ENCODE results near the gene C17orf107.
"Not testable (repeated sequence)": the region's sequence is repeated elsewhere in the genome, so short reads cannot be mapped to it uniquely, and the experiment has no call there.

The C17orf107 gene

GRCh38 chr17:4901108-4901647 is 1.8 kb downstream of the C17orf107 start:
- DNase-seq (ENCODE audit: low read depth), result no peak

DNA sequence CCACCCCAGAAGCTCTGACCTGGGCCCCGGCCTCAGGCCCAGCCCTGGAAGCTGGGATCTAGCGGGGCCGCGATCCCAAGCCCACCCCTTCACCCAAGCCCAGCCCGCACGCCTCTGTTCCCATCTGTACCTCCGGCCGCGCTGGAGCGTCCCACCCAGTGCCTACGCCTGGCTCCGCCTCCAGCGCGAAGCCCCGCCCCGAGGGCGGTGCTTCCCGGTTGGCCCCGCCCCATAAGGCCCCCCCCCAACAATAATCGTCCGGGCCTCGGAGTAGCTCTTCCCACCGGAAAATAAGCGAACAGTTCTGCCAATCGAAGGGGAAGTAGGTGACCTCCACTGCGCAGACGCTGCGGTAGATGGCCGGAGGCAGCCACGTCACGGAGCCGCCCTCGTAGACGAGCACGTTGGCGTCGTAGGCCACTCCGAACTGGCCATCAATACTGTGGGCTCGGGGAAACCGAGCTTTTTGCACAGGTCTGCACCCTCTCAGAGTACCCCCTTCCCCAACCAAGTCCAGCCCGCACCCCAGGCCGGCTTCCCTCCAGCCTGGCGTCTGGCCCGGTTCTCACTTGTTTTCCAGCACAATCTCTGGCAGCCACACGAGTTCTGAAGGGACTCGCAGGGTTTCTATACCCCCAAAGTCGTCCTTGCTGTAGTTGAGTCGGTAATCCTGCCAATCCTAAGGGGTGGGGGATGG is 2.5 kb downstream of the C17orf107 start:
- no peak for DNase-seq (ENCODE audit: low read depth)

GRCh38 chr17:4902540-4902939 is 3.2 kb downstream of the C17orf107 start:
- no peak for DNase-seq (ENCODE audit: low read depth)

GRCh38 chr17:4903051-4903818 is 3.9 kb downstream of the C17orf107 start, which contains the start of gene CHRNE:
CHRNE (minus strand) TSS chr17:4903098; CDS start chr17:4903063, 35 bp downstream.
- peak; percentile 54 for DNase-seq (ENCODE audit: low read depth)

DNA sequence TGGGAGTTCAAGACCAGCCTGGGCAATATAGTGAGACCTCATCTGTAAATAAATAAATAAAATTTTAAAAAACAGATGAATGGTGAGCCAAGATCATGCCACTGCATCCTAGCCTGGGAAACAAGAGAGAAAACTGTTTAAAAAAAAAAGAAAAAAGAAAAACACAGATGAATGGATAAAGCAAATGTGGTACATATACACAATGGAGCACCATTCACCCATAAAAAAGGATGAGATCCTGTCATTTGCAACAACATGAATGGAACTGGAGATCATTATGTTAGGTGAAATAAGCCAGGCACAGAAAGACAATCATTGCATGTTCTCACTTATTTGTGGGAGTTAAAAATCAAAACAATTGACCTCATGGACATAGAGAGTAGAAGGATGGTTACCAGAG is 7.3 kb downstream of the C17orf107 start:
- not testable (repeated sequence) for DNase-seq (ENCODE audit: low read depth)

- DNase-seq (ENCODE audit: low read depth), result no peak
Observed at GRCh38 chr17:4908301-4908700, 9.0 kb downstream of the C17orf107 start.

DNA sequence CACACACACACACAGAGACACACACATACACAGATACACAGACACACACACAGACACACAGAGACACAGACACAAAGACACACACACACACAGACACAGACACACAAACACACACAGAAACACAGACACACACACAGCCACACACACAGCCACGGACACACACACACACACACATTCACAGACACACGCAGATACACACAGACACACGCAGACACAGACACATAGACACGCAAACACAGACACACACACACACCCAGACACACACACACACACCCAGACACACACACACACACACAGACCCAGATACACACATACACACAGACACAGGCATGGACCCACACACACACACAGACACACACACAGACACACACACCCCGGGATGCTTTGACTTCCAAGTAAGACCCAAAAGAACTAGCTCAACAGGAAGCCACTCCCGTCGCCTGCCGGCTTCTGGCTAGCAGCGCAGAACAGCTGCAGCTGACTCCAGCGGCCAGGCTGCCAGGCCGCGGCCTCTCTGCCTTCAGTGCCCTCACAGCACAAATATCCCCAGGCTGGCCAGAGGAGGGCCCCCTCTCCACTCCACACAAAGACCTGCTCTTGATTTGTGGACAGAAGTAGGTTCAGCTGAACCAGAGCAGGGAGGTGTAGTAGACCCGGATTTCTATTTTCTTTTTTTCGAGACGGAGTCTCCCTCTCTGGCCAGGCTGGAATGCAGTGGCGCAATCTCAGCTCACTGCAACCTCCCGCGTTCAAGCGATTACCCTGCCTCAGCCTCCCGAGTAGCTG is 9.6 kb downstream of the C17orf107 start:
- DNase-seq (ENCODE audit: low read depth), result peak; percentile 52

- DNase-seq (ENCODE audit: low read depth), result no peak
Observed at GRCh38 chr17:4913994-4914393, 14.7 kb downstream of the C17orf107 start.

GRCh38 chr17:4914551-4914950 is 15.2 kb downstream of the C17orf107 start:
- not testable (repeated sequence) for DNase-seq (ENCODE audit: low read depth)

DNA sequence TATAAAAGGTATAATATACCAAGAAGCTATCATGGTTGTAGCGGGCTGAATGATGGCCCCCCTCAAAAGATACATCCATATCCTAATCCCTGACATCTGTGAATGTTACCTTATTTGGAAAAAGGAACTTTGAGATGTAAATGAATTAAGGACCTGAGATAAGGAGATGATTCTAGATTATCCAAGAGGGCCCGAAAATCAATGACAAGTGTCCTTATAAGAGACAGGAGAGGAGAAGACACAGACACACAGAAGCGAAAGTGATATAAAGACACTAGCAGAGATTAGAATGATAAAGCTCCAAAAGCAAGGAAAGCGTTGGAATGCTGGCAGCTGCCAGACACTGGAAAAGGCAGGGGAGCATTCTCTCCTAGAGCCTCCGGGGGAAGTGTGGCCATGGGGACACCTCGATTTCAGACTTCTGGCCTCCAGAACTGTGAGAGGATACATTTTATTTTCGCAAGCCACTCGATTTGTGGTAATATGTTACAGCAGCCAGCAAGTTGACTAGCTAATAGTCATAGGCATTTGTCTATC is 20.2 kb downstream of the C17orf107 start:
- DNase-seq (ENCODE audit: low read depth), result no peak

DNA sequence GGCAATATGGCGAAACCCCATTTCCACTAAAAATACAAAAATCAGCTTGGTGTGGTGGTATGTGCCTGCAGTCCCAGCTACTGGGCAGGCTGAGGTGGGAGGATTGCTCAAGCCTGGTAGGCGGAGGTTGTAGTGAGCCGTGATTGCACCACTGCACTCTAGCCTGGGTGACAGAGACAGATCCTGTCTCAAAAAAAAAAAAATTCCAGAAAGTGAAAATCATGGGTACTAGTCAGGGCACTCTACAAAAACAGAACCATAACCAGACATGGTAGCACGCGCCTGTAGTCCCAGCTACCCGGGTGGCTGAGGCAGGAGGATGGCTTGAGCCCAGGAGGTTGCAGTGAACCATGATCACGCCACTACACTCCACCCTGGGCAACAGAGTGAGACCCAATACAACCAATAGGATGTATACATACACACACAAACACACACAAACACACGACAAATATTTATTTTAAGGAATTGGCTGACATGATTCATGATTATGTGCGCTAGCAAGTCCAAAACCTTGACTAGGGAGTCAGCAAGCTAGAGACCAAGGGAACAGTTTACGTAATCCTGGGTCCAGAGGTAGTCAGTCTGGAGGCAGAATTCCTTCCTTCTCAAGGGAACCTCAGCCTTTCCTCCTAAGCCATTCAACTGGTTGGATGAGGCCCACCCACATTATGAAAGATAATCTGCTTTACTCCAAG is 21.2 kb downstream of the C17orf107 start:
- DNase-seq (ENCODE audit: low read depth), result no peak

DNA sequence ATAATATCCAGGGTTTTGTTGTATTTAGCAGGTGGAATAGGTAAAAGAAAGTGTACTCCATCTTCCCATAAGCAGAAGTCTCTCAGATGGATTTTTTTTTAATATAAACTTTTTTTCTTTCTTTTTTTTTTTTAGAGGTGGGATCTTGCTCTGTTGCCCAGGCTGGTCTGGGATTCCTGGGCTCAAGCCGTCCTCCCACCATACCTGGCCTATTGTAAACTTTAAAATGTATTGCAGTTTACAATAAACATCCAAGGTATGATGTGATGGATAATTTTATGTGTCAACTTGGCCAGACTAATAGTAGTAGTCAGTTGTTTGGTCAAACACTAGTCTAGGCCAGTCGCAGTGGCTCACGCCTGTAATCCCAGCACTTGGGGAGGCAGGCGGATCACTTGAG is 22.0 kb downstream of the C17orf107 start:
- no peak for DNase-seq (ENCODE audit: low read depth)

- not testable (repeated sequence) for DNase-seq (ENCODE audit: low read depth)
Observed at GRCh38 chr17:4926577-4927335, 27.4 kb downstream of the C17orf107 start.

DNA sequence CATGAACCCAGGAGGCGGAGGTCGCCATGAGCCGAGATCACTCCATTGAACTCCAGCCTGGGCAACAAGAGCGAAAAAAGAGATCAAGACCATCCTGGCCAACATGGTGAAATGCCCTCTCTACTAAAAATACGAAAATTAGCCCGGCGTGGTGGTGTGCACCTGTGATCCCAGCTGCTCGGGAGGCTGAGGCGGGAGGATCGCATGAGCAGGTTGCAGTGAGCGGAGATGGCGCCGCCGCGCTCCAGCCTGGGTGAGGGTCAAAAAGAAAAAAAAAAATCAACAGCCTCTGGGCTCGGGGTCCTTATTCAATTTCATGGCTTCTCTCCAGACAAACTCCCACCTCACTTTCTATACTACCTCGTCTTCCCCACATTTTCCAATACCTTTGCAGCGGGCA is 29.5 kb downstream of the C17orf107 start:
- no peak for DNase-seq (ENCODE audit: low read depth)

- DNase-seq (ENCODE audit: low read depth), result no peak
Observed at GRCh38 chr17:4931963-4932362, 32.6 kb downstream of the C17orf107 start, which contains the start of gene GP1BA. GP1BA (plus strand) TSS chr17:4932277; CDS start chr17:4932605, 328 bp downstream.

DNA sequence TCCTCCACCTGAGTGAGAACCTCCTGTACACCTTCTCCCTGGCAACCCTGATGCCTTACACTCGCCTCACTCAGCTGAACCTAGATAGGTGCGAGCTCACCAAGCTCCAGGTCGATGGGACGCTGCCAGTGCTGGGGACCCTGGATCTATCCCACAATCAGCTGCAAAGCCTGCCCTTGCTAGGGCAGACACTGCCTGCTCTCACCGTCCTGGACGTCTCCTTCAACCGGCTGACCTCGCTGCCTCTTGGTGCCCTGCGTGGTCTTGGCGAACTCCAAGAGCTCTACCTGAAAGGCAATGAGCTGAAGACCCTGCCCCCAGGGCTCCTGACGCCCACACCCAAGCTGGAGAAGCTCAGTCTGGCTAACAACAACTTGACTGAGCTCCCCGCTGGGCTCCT is 33.4 kb downstream of the C17orf107 start:
- no peak for DNase-seq (ENCODE audit: low read depth)

DNA sequence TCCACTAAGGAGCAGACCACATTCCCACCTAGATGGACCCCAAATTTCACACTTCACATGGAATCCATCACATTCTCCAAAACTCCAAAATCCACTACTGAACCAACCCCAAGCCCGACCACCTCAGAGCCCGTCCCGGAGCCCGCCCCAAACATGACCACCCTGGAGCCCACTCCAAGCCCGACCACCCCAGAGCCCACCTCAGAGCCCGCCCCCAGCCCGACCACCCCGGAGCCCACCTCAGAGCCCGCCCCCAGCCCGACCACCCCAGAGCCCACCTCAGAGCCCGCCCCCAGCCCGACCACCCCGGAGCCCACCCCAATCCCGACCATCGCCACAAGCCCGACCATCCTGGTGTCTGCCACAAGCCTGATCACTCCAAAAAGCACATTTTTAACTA is 34.3 kb downstream of the C17orf107 start:
- DNase-seq (ENCODE audit: low read depth), result no peak

GRCh38 chr17:4934173-4934979 is 35.0 kb downstream of the C17orf107 start:
- no peak for DNase-seq (ENCODE audit: low read depth)

DNA sequence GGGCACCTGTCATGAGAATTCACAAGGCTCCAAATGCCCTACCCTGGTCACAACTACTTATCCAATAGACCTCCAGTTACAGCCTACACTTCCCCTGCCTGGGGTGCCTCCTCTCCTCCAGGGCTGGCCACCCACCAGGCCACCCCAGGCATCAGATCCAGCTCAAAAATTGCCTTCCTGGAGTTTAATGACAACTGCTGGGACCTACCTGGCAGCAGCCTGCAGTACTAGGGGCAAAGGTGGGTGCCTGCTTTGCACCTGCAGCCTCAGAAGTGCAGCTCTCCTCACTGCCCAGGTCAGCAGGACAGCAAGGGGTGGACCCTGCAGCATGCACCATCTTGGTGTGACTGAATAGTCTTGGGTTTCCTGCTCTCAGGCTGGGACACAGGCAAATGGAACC is 36.3 kb downstream of the C17orf107 start:
- no peak for DNase-seq (ENCODE audit: low read depth)

DNA sequence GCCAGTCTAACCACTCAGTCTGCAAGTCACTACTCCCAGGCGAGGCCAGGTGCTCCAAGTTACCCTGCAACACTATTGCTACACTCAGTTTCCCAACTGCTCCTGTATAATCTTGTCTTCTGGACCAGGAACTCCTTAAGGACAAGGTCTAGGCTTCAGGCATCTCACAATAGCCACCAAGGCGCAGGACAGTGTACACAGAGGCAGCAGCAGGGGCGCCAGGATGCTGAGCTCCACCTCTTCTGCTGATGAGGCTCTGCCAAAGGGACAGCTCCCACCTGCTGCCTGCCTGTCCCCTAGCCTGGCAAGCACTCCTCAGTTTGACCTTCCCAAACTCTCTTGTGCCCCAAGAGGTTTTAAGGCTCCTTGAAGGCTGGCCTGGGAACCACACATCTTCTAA is 37.1 kb downstream of the C17orf107 start:
- no peak for DNase-seq (ENCODE audit: low read depth)
